PC-3 (cell line): ENCODE data around the gene TPGS2. TPM values are rescaled to one million over a fixed set of nuclear protein-coding genes. Genes with fewer than 3 reads are reported as not detected.

Experiments
- ATAC-seq: fragments of 200-7000 bp; cut with Tn5 transposase; 2 replicates; pipeline ENCODE4 v1.9.1; 2020; ENCODE audit warnings: mild to moderate bottlenecking, moderate library complexity
- BruUV-seq: library from RNA; stranded (reverse); fragments of 400-500 nt; replicated peaks from 2 replicates; lab custom pipeline; 2021; lab: Mats Ljungman, UMichigan
- CTCF ChIA-PET: fragments of 300-600 bp; sonication (Branson Sonifier 250); formaldehyde crosslinking; loops from one replicate; lab custom pipeline; 2022; ENCODE audit warnings: antibody characterized with exemption; lab: Charles Lee
- POLR2A ChIA-PET: fragments of 300-600 bp; sonication (Branson Sonifier 250); formaldehyde crosslinking; loops from one replicate; lab custom pipeline; 2022; ENCODE audit warnings: antibody characterized with exemption; ENCODE audit not compliant: unreplicated experiment; lab: Charles Lee
- DNase-seq: peaks from one replicate; pipeline ENCODE4 v3.0.0-alpha.2; 2015
- H2AFZ ChIP-seq: fragments of 300-600 bp; sonication (generic); 2 replicates; pipeline ENCODE4 v1.6.0; 2016; ENCODE audit warnings: antibody characterized with exemption, low read length
- H3F3A ChIP-seq: fragments of 300-600 bp; sonication (generic); one replicate; pipeline ENCODE4 v1.6.0; 2017; ENCODE audit warnings: antibody characterized with exemption, low read length, control low read depth, mild to moderate bottlenecking; ENCODE audit not compliant: unreplicated experiment
- H3K27ac ChIP-seq: fragments of 300-600 bp; sonication (generic); 2 replicates; pipeline ENCODE4 v1.5.1; 2016; ENCODE audit warnings: mild to moderate bottlenecking, low read length
- H3K27me3 ChIP-seq: fragments of 300-600 bp; sonication (generic); 2 replicates; pipeline ENCODE4 v1.6.1; 2016; ENCODE audit warnings: low read length, mixed read lengths
- H3K36me3 ChIP-seq: fragments of 300-600 bp; sonication (generic); 2 replicates; pipeline ENCODE4 v1.6.1; 2016; ENCODE audit warnings: low read depth, mixed run types, low read length, mixed read lengths
- H3K4me1 ChIP-seq: fragments of 300-600 bp; sonication (generic); 2 replicates; pipeline ENCODE4 v1.5.1; 2016; ENCODE audit warnings: low read length; ENCODE audit not compliant: insufficient read depth
- H3K4me2 ChIP-seq: fragments of 300-600 bp; sonication (generic); 2 replicates; pipeline ENCODE4 v1.6.0; 2016; ENCODE audit warnings: low read length
- H3K4me3 ChIP-seq: fragments of 300-600 bp; sonication (generic); 2 replicates; pipeline ENCODE4 v1.5.1; 2016; ENCODE audit warnings: mild to moderate bottlenecking, low read length, mixed read lengths
- H3K79me2 ChIP-seq: fragments of 300-600 bp; sonication (generic); 2 replicates; pipeline ENCODE4 v1.6.1; 2017; ENCODE audit warnings: low read length, mixed read lengths
- H3K9ac ChIP-seq: fragments of 300-600 bp; sonication (generic); 2 replicates; pipeline ENCODE4 v1.6.0; 2016; ENCODE audit warnings: mild to moderate bottlenecking, low read length
- H3K9me2 ChIP-seq: fragments of 300-600 bp; sonication (generic); replicated peaks from 2 replicates; pipeline ENCODE4 v1.6.1; 2016; ENCODE audit warnings: mixed run types, low read length, mixed read lengths
- H3K9me3 ChIP-seq: fragments of 300-600 bp; sonication (generic); 2 replicates; pipeline ENCODE4 v1.6.1; 2016; ENCODE audit warnings: low read length, mixed read lengths
- H4K20me1 ChIP-seq: fragments of 300-600 bp; sonication (generic); 2 replicates; pipeline ENCODE4 v1.6.1; 2016; ENCODE audit warnings: low read length, mixed read lengths
- CTCF ChIP-seq: fragments of 300-600 bp; sonication (generic); conservative IDR thresholded peaks from 2 replicates; pipeline ENCODE4 v1.5.1; 2017; ENCODE audit warnings: antibody characterized with exemption, low read depth, mild to moderate bottlenecking, low read length
- EZH2 ChIP-seq: fragments of 300-600 bp; sonication (generic); IDR thresholded peaks from one replicate; pipeline ENCODE4 v1.6.1; 2017; ENCODE audit warnings: antibody characterized with exemption, mild to moderate bottlenecking, low read length; ENCODE audit not compliant: unreplicated experiment
- EZH2phosphoT487 ChIP-seq: fragments of 300-600 bp; sonication (generic); IDR thresholded peaks from 2 replicates; pipeline ENCODE4 v1.6.1; 2018; ENCODE audit warnings: mild to moderate bottlenecking, antibody characterized with exemption, low read length, borderline replicate concordance
- intact Hi-C: fragments of 100-400 bp; cut with micrococcal nuclease; formaldehyde crosslinking; loops from 2 replicates; pipeline ENCODE4 v1.9.0; 2023
- total RNA-seq: library from RNA; depleted of rRNA; stranded (reverse); fragments of >200 nt; gene quantifications from 2 replicates; pipeline ENCODE4 v1.2.3, GENCODE V29; 2014

TPGS2 gene
- total RNA-seq, 1 experiment from 2014 or later: 44.9 TPM

DNA sequence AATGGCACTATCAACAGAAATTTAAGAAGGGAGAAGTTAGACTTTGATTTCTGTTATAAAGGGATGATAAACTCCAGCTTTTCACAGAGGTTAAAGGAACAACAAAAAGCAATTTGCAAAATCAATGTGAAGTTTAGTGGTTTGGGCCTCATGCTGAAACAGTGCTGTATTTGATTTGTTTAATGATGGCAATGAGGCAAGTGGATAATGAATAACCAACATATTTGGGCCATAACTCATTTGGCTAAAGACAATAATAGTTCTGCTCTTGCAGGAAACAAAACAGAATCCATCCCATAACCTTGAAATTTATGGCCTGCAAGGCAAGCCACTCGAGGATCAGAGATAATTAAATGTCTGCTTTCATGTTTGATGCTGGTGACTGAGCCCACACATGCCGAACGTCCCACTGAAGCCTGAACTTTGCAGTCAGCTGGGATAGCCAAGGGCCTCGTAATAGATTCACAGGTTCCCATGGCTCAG lies 56.5 kb downstream of the TPGS2 start:
- H3F3A ChIP-seq: no peaks in the 10 kb centered on the region
- TF ChIP-seq CTCF: no peak
- TF ChIP-seq EZH2: no peak
- TF ChIP-seq EZH2phosphoT487: no peak
- no peaks in the 10 kb centered on the region for H3K4me1 ChIP-seq
- no peaks in the 10 kb centered on the region for H3K27me3 ChIP-seq
- no peak for ATAC-seq
- intact Hi-C loops: no loop called here
- H3K9me3 ChIP-seq: no peaks in the 10 kb centered on the region
- no peak overlapping the region for H2AFZ ChIP-seq
- ChIA-PET CTCF (no interaction called here), POLR2A (no interaction called here)
- no peaks in the 10 kb centered on the region for H4K20me1 ChIP-seq
- no TSS peak for BruUV-seq
- no peak overlapping the region for H3K27ac ChIP-seq
- no peak overlapping the region for H3K4me2 ChIP-seq
- no peaks in the 10 kb centered on the region for H3K36me3 ChIP-seq
- H3K79me2 ChIP-seq: no peaks in the 10 kb centered on the region
- H3K9ac ChIP-seq: no peak overlapping the region
- no peak for DNase-seq
- no peaks in the 10 kb centered on the region for H3K9me2 ChIP-seq
- H3K4me3 ChIP-seq: no peak overlapping the region

DNA sequence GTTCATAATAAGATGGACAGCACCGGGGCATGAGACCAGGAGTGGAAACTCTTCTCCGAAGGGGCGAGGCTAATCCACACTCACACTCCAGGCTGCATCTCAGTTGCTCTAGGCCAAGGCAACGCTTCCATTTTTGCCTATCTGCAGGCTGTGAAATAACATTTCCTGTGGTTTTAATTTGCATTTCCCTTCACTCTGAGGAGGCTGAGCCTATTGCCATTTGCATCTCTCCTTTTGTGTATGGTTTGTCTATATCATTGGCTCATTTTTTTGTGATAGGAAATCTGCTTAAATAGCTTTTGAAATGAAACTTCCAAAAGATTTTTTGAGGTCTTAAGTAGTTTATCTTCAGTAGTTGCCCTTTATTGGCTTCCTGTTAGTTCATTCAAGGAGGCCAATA lies 57.6 kb downstream of the TPGS2 start:
- Histone ChIP-seq H2AFZ (no peak overlapping the region), H3K9me2 (no peaks in the 10 kb centered on the region), H3K27ac (no peak overlapping the region), H3K9me3 (no peaks in the 10 kb centered on the region), H3K9ac (no peak overlapping the region), H3K27me3 (no peaks in the 10 kb centered on the region), H3K36me3 (no peaks in the 10 kb centered on the region), H3K4me2 (no peak overlapping the region), H3K4me1 (no peaks in the 10 kb centered on the region), H3K79me2 (no peaks in the 10 kb centered on the region), H3F3A (no peaks in the 10 kb centered on the region), H3K4me3 (no peak overlapping the region), H4K20me1 (no peaks in the 10 kb centered on the region)
- CTCF ChIA-PET: no interaction called here
- intact Hi-C loops: no loop called here
- no TSS peak for BruUV-seq
- DNase-seq (no peak), ATAC-seq (no peak)
- TF ChIP-seq EZH2phosphoT487 (no peak), CTCF (no peak), EZH2 (no peak)
- POLR2A ChIA-PET: no interaction called here

- intact Hi-C loops: no loop called here
- Histone ChIP-seq H3K4me3 (no peak overlapping the region), H3K27ac (no peak overlapping the region), H3K9me3 (no peaks in the 10 kb centered on the region), H2AFZ (no peak overlapping the region), H3K27me3 (no peaks in the 10 kb centered on the region), H3K9ac (no peak overlapping the region), H3K36me3 (no peaks in the 10 kb centered on the region), H3K4me2 (no peak overlapping the region), H3K4me1 (no peaks in the 10 kb centered on the region), H3K79me2 (no peaks in the 10 kb centered on the region), H4K20me1 (no peaks in the 10 kb centered on the region), H3F3A (no peaks in the 10 kb centered on the region), H3K9me2 (no peaks in the 10 kb centered on the region)
- ChIA-PET POLR2A (no interaction called here), CTCF (no interaction called here)
- no peak for DNase-seq
- TF ChIP-seq EZH2phosphoT487 (no peak), CTCF (no peak), EZH2 (no peak)
- ATAC-seq: no peak
- BruUV-seq: no TSS peak
Measured at GRCh38 chr18:36770315-36770946, 58.4 kb downstream of the TPGS2 start.
